K562 (cell line): ENCODE data around the gene PEPD. TPM values are rescaled to one million over a fixed set of nuclear protein-coding genes. Genes with fewer than 3 reads are reported as not detected.

Experiments used
- ATAC-seq: fragments of 200-7000 bp; cut with Tn5 transposase; 3 replicates; pipeline ENCODE4 v1.9.1; 2020; ENCODE audit warnings: moderate library complexity
- BruUV-seq: library from RNA; stranded (reverse); fragments of 400-500 nt; replicated peaks from 2 replicates; lab custom pipeline; 2021; lab: Mats Ljungman, UMichigan
- CTCF ChIA-PET: fragments of 300-600 bp; formaldehyde crosslinking; extraction: SDS; loops from one replicate; lab custom pipeline; 2021; ENCODE audit warnings: low intra/inter-chr PET ratio; lab: Yijun Ruan, JAX
- POLR2A ChIA-PET: fragments of 300-600, 350-650 bp; sonication (Branson Sonifier 250); formaldehyde crosslinking; extraction: SDS; loops from one replicate; lab custom pipeline; 2021; ENCODE audit warnings: antibody characterized with exemption, inconsistent platforms; lab: Yijun Ruan, JAX
- DNase-seq, 4 experiments: peaks; one replicate each; pipeline versions ENCODE4 v3.0.0 to v3.0.0-alpha.2; 2011 to 2018; ENCODE audit warnings: low spot score in 3 of 4, mixed read lengths in 3 of 4; ENCODE audit errors: extremely low read depth in 1 of 4
- FAIRE-seq: peaks from 2 replicates; lab custom pipeline; 2011; peaks lifted over from hg19 to GRCh38; lab: Jason Lieb, UNC
- H2AFZ ChIP-seq: 2 replicates; pipeline ENCODE4 v1.6.0; 2011; ENCODE audit warnings: low read depth, low read length, control low read depth, inconsistent platforms
- H3K27ac ChIP-seq: fragments of 200-600 bp; 3 replicates; pipeline ENCODE4 v1.8.0; 2011; ENCODE audit warnings: low read depth, mild to moderate bottlenecking, control low read depth, inconsistent platforms, low read length, moderate library complexity, mixed read lengths; ENCODE audit errors: extremely low read depth
- H3K27me3 ChIP-seq, 2 experiments: fragments of 300-600 bp in 1 of 2; 2 replicates in 1 of 2; 3 replicates in 1 of 2; pipeline versions ENCODE4 v1.6.0 to v1.8.0; 2011; ENCODE audit warnings: inconsistent platforms in 2 of 2, low read length in 2 of 2, mild to moderate bottlenecking in 1 of 2, mixed read lengths in 1 of 2, moderate library complexity in 1 of 2; ENCODE audit not compliant: control insufficient read depth in 2 of 2, insufficient read depth in 2 of 2
- H3K36me3 ChIP-seq: fragments of 300-600 bp; 3 replicates; pipeline ENCODE4 v1.8.0; 2011; ENCODE audit warnings: mild to moderate bottlenecking, low read length, inconsistent platforms; ENCODE audit not compliant: control insufficient read depth, insufficient read depth
- H3K4me1 ChIP-seq, 2 experiments: fragments of 200-600 bp in 1 of 2; replicated peaks in 1 of 2; 2 replicates in 1 of 2; 3 replicates in 1 of 2; pipeline versions ENCODE4 v1.5.1 to v1.8.0; 2011; ENCODE audit warnings: inconsistent platforms in 2 of 2, low read length in 2 of 2, mild to moderate bottlenecking in 1 of 2, mixed read lengths in 1 of 2, moderate library complexity in 1 of 2; ENCODE audit not compliant: control insufficient read depth in 2 of 2, insufficient read depth in 2 of 2
- H3K4me2 ChIP-seq: 2 replicates; pipeline ENCODE4 v1.6.1; 2011; ENCODE audit warnings: low read length, control low read depth, inconsistent platforms, mixed read lengths; ENCODE audit not compliant: insufficient read depth
- H3K4me3 ChIP-seq: fragments of 200-600 bp; sonication (generic), shearing (Covaris generic); 2 replicates; pipeline ENCODE4 v1.5.1; 2016; ENCODE audit warnings: control low read depth, inconsistent platforms
- H3K79me2 ChIP-seq: fragments of 200-600 bp; 3 replicates; pipeline ENCODE4 v1.8.0; 2011; ENCODE audit warnings: low read length, inconsistent platforms; ENCODE audit not compliant: control insufficient read depth, insufficient read depth
- H3K9ac ChIP-seq, 2 experiments: 2 replicates each; pipeline versions ENCODE4 v1.6.0 to v1.6.1; 2011; ENCODE audit warnings: low read depth in 2 of 2, low read length in 2 of 2, control low read depth in 1 of 2, inconsistent platforms in 1 of 2, mild to moderate bottlenecking in 1 of 2, mixed read lengths in 1 of 2; ENCODE audit not compliant: insufficient read depth in 1 of 2
- H3K9me1 ChIP-seq: one replicate; pipeline ENCODE4 v1.6.0; 2011; ENCODE audit warnings: inconsistent platforms, mild to moderate bottlenecking, low read length, moderate library complexity; ENCODE audit not compliant: control insufficient read depth, insufficient read depth
- H3K9me3 ChIP-seq: replicated peaks from 2 replicates; pipeline ENCODE4 v1.5.1; 2011; ENCODE audit warnings: low read depth, low read length, inconsistent platforms; ENCODE audit not compliant: control insufficient read depth, insufficient read depth
- H4K20me1 ChIP-seq: replicated peaks from 2 replicates; pipeline ENCODE4 v1.6.1; 2011; ENCODE audit warnings: low read length, inconsistent platforms, mixed read lengths; ENCODE audit not compliant: control insufficient read depth, insufficient read depth
- ARNT ChIP-seq, 2 experiments: fragments of 450-650 bp; IDR thresholded peaks; 2 replicates each; pipeline ENCODE4 v1.6.1; 2016; ENCODE audit warnings: mild to moderate bottlenecking in 1 of 2
- ELF4 ChIP-seq: fragments of 450-650 bp; formaldehyde crosslinking; IDR thresholded peaks from 2 replicates; pipeline ENCODE4 v1.4.0; 2022; ENCODE audit warnings: missing genetic modification characterization
- MED1 ChIP-seq: sonication (generic); formaldehyde crosslinking; IDR thresholded peaks from 2 replicates; pipeline ENCODE4 v1.8.1; 2023; ENCODE audit warnings: missing genetic modification reagents, borderline replicate concordance
- ZFPM2 ChIP-seq: fragments of 250-450 bp; sonication (Bioruptor Pico); IDR thresholded peaks from 2 replicates; pipeline ENCODE4 v1.5.1; 2022; ENCODE audit warnings: mild to moderate bottlenecking
- ZNF311 ChIP-seq: fragments of 250-450 bp; sonication (Bioruptor Pico); IDR thresholded peaks from 2 replicates; pipeline ENCODE4 v1.4.0; 2020; ENCODE audit warnings: mild to moderate bottlenecking, moderate library complexity
- ZNF507 ChIP-seq: conservative IDR thresholded peaks from 2 replicates; pipeline ENCODE4 v1.6.1; 2017; ENCODE audit warnings: missing genetic modification characterization, missing compliant biosample characterization
- ZNF764 ChIP-seq: fragments of 250-450 bp; sonication (Bioruptor Pico); IDR thresholded peaks from 2 replicates; pipeline ENCODE4 v1.4.0; 2020; ENCODE audit warnings: low read depth, mild to moderate bottlenecking, moderate library complexity
- WGBS: fragments of 100-300 bp; shearing (Covaris generic); methylation state at CpG from one replicate; pipeline ENCODE4 v1.1.6; 2016; ENCODE audit warnings: low coverage, mixed read lengths; ENCODE audit not compliant: insufficient coverage; ENCODE audit errors: missing lambda C conversion rate; 5-methylcytosine and 5-hydroxymethylcytosine counted together
- in situ Hi-C: fragments of 300-500 bp; cut with MboI; formaldehyde crosslinking; loops from 4 replicates; pipeline ENCODE4 v1.15.0; 2018; ENCODE audit warnings: inconsistent platforms, mixed read lengths
- intact Hi-C: fragments of 100-400 bp; cut with micrococcal nuclease; formaldehyde crosslinking; loops from 2 replicates; pipeline ENCODE4 v1.14.2; 2022
- polyA plus RNA-seq, 8 experiments: library from polyadenylated mRNA; depleted of rRNA in 4 of 8; stranded (reverse) in 5 of 8; unstranded in 3 of 8; fragments of >200 nt; fragmentation: Nextera tagmentation in 2 of 8; fragmentation: Illumina TruSeq in 1 of 8; extraction: Ambion mirVana in 2 of 8; extraction: Trizol in 1 of 8; gene quantifications; 2 replicates each; pipeline versions ENCODE4 v1.2.1 to v1.2.3, GENCODE V29; 2011 to 2014; ENCODE audit warnings: inconsistent platforms in 1 of 8, missing spikeins in 1 of 8
- total RNA-seq, 7 experiments: library from RNA; depleted of rRNA in 6 of 7; stranded (reverse); fragments of >200 nt in 6 of 7; fragmentation: Illumina TruSeq in 2 of 7; extraction: Trizol in 2 of 7; gene quantifications; 2 replicates each; pipeline versions ENCODE4 v1.2.1 to v1.2.3, GENCODE V29; 2011 to 2021; ENCODE audit warnings: low replicate concordance in 1 of 7
- TF ChIP-seq, protein P1 (sequence below): sonication (generic); formaldehyde crosslinking; IDR thresholded peaks from 2 replicates; pipeline ENCODE4 v1.8.0; 2022; ENCODE audit warnings: mild to moderate bottlenecking, missing genetic modification reagents, borderline replicate concordance

PEPD gene
- total and polyA plus RNA-seq, 9 of the 15 experiments (the other 6 are each of a cell fraction or from before 2014, with no cell fraction given): 1.3 to 19.2 (median 16.0) TPM

DNA sequence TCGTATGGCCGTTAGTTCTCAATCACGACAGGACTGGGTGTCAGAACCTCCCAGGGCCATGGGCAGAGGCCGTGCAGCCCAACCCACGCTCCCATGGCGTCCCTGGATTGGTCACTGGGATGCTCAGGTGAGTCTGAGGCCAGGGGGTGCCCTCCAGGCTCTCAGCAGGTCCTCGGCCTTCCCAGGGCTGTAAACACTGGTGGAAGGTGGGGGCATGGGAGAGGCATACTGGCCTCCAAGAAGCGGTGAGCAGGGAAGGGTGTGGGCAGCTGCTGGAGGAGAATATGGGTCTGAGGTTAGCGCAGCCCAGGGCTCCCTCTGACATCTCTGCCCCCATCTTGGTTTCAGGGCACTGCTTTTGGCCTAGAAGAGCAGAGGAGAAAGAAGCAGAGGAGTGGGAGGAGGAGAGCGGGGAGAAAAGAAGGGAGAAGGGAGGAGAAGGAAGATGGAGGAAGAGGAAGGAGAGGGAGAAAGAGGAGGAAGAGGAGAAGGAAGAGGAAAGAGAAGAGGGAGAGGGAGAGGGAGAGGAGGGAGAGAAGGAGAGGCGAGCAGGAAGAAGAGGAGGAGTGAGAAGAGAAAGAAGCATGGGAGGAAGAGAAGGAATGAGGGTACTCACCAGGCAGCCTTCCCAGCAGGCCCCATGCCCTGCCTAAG lies 85.8 kb downstream of the PEPD start:
- Histone ChIP-seq H3K9me1 (no peaks in the 10 kb centered on the region), H3K4me1 (peaks cover 0 to 9% of the 10 kb centered on the region in 2 experiments; a peak in 2 of 5 replicates), H3K27ac (no peak overlapping the region), H3K27me3 (peaks cover 7 to 63% of the 10 kb centered on the region in 2 experiments; a peak in 4 of 5 replicates), H2AFZ (no peak overlapping the region), H3K4me2 (no peak overlapping the region), H3K9me3 (no peaks in the 10 kb centered on the region), H3K9ac (no peak overlapping the region; a peak in 1 of 4 replicates), H4K20me1 (peaks cover 18% of the 10 kb centered on the region), H3K4me3 (no peak overlapping the region), H3K79me2 (no peaks in the 10 kb centered on the region), H3K36me3 (no peaks in the 10 kb centered on the region)
- FAIRE-seq (no peak), ATAC-seq (no peak), DNase-seq (no peak)
- 10% methylated on average over 11 of the region's 11 CpGs for WGBS
- ChIA-PET CTCF (no interaction called here), POLR2A (interaction anchor here (0.5 kb wide), 1 partner anchor 20 kb away, joined by 3 read pairs; no protein-coding TSS in a partner anchor)
- in situ Hi-C loops: loop anchor here (25.0 kb wide), 1 partner anchor 1276 kb away; no protein-coding TSS in a partner anchor
- intact Hi-C loops: no loop called here
- BruUV-seq: no TSS peak
- TF ChIP-seq ZNF764 (CRISPR knock-in tag) (no peak), MED1 (CRISPR knock-in tag) (no peak), ZNF311 (CRISPR knock-in tag) (no peak), ZFPM2 (CRISPR knock-in tag) (no peak), ZNF507 (tag) (no peak), ELF4 (0 out of 2 replicates have a peak, but pooled peaks have one; percentile 45), ARNT (IDR thresholded peaks at IDR 0.05) (no peak)
- TF ChIP-seq, protein P1, sequence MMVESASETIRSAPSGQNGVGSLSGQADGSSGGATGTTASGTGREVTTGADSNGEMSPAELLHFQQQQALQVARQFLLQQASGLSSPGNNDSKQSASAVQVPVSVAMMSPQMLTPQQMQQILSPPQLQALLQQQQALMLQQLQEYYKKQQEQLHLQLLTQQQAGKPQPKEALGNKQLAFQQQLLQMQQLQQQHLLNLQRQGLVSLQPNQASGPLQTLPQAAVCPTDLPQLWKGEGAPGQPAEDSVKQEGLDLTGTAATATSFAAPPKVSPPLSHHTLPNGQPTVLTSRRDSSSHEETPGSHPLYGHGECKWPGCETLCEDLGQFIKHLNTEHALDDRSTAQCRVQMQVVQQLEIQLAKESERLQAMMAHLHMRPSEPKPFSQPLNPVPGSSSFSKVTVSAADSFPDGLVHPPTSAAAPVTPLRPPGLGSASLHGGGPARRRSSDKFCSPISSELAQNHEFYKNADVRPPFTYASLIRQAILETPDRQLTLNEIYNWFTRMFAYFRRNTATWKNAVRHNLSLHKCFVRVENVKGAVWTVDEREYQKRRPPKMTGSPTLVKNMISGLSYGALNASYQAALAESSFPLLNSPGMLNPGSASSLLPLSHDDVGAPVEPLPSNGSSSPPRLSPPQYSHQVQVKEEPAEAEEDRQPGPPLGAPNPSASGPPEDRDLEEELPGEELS (CRISPR knock-in tag): no peak
